ENCODE results near the gene HTR6. TPM values are rescaled to one million over a fixed set of nuclear protein-coding genes. Genes with fewer than 3 reads are reported as not detected.
"Not testable (repeated sequence)": the region's sequence is repeated elsewhere in the genome, so short reads cannot be mapped to it uniquely, and the experiment has no call there.

Gene HTR6
- total RNA-seq, 1 experiment from 2014 or later = not detected

DNA sequence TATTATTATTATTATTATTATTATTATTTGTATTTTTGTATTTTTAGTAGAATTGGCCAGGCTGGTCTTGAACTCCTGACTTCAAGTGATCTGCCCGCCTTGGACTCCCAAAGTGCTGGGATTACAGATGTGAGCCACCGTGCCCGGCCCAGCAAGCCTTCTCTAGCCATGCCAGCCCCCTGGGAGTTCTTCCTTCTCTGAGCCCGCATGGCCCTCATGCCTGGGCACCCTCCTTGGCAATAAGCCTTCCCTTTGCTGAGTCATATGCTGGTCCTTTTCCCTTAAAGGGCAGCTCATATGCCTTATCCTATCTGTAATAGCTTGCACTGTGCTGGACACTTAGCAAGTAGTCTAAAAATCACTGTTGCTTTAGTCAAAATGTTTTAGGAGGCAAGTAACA lies 29.0 kb upstream of the HTR6 start:
- in situ Hi-C loops (cut with HindIII; ENCODE audit: low pct_unique_long_range_greater_than_20kb, low sequenced_read_pairs) = no loop called here
- DNase-seq (ENCODE audit: low read depth) = no peak

DNA sequence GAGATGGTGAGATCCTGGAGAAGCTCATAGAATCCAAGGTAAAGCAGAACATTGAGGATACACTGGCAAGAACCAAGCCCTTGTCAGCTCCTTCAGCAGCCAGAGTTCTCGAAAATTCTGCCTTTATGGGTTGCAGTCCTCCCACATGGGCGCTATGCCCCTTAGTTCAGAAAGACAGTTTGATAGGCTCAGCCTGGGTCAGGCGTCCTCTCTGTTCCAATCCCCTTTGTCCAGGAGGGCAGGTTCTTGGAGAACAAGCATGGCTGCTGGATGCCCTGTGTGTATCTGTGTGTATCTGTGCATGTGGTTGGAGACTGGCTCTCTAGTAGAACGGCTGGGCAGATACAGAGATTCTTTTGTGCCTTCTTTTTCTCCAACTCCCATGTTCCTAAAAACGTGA lies 28.6 kb upstream of the HTR6 start:
- no peak for DNase-seq (ENCODE audit: low read depth)
- in situ Hi-C loops (cut with HindIII; ENCODE audit: low pct_unique_long_range_greater_than_20kb, low sequenced_read_pairs) = no loop called here

DNA sequence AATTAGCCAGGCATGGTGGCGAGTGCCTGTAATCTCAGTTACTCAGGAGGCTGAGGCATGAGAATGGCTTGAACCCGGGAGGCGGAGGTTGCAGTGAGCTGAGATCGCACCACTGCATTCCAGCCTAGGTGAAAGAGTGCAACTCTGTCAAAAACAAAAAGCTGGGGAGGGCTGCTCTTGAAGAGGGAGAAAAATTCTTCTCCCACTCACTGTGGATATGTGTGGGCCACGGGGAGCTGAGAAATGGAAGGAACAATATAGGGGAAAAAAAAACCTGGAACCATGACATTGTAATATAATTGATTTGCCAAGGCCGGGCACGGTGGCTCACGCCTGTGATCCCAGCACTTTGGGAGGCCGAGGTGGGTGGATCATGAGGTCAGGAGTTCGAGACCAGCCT lies 27.9 kb upstream of the HTR6 start:
- in situ Hi-C loops (cut with HindIII; ENCODE audit: low pct_unique_long_range_greater_than_20kb, low sequenced_read_pairs); DNase-seq (ENCODE audit: low read depth): not testable (repeated sequence)

DNA sequence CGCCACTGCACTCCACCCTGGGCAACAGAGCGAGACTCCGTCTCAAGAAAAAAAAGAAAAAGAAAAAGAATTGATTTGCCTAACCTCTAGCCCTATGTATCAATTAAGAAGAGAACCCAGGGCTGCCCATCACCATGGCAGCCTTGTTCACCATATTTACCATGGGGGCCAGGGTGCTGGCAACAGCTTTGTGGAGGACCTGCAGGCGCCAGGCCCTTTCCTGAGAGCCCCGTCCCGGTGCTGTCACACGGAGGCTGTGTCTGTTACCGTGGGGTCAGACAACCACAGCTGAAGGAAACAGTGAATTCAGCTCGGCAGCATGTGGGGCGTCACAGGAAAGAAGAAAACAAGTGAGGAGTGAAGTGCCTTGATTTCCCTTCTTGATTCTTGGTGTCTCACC lies 27.1 kb upstream of the HTR6 start:
- in situ Hi-C loops (cut with HindIII; ENCODE audit: low pct_unique_long_range_greater_than_20kb, low sequenced_read_pairs) = no loop called here
- no peak for DNase-seq (ENCODE audit: low read depth)

DNA sequence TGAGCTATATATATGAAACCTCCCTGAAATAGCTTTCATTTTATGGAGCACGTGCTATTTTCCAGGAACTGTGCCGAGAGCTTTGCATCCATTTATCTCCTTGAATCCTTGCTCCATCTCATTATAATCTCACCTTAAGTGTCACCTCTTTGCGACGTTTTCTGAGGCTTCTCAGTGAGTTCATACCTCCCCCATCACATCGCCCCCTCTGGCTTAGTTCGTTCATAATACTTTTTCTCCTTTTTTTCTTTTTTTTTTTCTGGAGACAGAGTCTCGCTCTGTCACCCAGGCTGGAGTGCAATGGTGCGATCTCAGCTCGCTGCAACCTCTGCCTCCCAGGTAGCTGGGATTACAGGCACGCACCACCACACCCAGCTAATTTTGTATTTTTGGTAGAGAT lies 25.4 kb upstream of the HTR6 start:
- DNase-seq (ENCODE audit: low read depth); in situ Hi-C loops (cut with HindIII; ENCODE audit: low pct_unique_long_range_greater_than_20kb, low sequenced_read_pairs): not testable (repeated sequence)

DNA sequence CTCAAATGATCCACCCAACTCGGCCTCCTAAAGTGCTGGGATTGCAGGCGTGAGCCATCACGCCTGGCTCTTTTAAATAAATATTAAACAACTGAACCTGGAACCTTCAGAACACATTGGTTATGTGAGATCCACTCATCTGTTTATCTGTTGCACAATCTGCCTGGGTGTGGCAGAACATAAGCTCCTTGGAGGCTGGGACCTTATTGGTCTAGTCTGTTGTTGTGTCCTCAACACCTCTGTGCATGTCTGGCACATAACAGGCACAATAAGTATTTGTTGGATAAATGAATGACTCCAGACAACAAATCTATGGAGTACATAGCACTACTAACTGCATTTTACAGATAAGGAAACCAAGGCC lies 24.7 kb upstream of the HTR6 start:
- peak; percentile 36 for DNase-seq (ENCODE audit: low read depth)
- in situ Hi-C loops (cut with HindIII; ENCODE audit: low pct_unique_long_range_greater_than_20kb, low sequenced_read_pairs) = no loop called here

DNA sequence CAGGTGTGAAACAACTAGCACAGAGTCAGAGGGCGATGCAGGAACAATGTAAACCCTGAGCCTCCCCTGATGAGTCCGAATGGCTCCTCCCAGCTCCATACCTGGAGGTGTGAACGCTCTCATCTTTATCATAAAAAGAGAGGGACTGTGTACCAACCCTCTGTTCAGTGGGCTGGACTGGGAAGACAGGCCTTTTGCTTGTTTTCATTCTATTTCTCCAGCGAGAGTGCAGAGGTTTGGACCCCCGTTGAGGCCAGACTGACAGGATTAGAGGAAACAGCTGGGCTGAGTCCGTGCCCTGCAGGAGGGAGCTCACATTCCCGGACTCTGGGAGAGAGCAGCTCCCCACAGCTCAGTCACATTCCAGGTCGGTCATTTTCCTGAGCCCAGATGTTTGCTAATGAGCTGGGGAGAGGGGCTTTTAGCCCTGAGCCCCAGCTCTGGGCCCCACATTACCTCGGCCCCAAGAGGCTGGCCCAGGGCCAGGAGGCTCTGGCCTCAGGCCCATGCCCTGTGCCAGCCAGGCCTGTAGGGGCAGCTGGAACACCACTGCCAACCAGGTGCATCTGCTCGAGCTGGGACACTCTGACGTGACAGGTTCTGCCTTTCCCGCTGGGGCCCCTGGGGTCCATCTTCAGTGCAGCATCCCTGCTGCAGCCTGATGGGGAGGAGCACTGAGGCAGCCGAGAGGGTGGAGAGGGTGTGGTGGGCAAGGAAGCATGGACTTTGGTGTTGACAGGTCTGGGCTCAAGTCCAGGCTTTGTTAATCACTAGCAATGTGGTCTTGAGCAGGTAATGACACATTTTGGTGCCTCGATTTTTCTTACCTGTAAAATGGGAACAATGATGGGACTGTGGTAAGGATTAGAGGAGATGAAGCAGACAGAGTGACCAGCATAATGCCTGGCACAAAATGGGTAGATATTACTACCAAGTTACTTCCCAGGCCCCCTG lies 24.0 kb upstream of the HTR6 start:
- peak; percentile 56 for DNase-seq (ENCODE audit: low read depth)

DNA sequence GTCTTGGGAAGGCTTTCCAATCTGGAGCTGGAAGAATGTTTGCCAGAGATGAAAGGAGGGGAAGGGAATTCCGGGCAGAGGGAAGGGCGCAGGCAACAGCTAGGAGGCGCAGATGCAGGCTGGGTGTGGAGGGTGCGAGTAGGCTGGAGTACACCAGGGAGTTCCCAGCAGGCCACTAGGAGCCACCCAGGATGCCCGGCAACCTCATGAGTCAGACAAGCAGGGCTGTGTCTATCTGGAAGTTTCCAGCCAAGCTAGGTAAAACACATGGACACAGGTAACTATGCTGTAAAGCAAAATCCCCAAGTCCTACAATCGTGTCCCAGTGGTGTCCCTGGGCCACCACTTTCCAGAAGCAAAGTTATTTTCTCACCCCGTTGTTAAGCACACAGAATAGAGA lies 21.6 kb upstream of the HTR6 start:
- DNase-seq (ENCODE audit: low read depth) = peak; percentile 66
- in situ Hi-C loops (cut with HindIII; ENCODE audit: low pct_unique_long_range_greater_than_20kb, low sequenced_read_pairs) = no loop called here

More for the DNA sequence above, 24.0 kb upstream of the HTR6 start:
- in situ Hi-C loops (cut with HindIII; ENCODE audit: low pct_unique_long_range_greater_than_20kb, low sequenced_read_pairs) = no loop called here

DNA sequence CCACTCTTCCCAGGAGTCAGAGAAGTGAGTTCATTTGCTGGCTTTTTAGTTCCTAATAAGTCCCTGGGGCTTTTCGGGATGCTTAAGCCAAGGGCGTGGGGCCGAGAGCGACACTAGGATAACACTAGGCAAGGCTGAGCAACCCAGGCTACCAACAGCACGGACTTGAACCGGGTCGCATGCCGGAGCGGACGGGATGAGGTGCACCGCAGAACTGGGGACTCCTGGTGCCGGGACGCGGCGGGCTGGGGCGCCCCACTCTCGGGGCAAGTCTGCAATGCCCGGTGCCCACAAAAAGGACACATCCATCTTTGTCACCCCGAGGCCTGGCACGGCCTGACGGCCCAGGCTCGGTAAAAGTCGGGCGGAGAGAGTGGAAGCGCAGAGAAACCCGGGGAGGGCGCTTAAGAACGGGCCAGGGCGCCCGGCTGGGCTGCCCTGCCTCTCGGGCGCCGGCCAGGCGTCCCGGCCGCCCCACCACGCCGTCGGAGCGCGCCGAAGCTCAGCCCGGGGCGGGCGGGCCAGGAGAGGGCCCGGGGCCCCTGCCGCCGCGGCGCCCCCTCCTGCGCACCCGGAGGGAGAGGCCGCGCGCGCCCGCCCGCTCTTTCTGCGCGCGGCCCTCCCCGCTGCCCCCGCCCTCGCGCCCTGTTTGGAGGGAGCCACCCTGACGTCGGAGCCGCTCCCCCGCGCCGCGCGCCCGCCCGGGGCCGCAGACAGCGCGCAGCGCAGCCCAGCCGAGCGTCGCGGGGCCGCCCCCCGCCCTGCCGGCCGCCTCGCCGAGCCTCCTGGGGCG lies 20.9 kb upstream of the HTR6 start, which contains the start of gene NBL1:
Gene NBL1, plus strand, starts transcription at position 710 of the 793 bp plus-strand sequence. CDS start 10,720 bp downstream, outside the sequence.
- peak; percentile 63 for DNase-seq (ENCODE audit: low read depth)
- in situ Hi-C loops (cut with HindIII; ENCODE audit: low pct_unique_long_range_greater_than_20kb, low sequenced_read_pairs) = no loop called here

DNA sequence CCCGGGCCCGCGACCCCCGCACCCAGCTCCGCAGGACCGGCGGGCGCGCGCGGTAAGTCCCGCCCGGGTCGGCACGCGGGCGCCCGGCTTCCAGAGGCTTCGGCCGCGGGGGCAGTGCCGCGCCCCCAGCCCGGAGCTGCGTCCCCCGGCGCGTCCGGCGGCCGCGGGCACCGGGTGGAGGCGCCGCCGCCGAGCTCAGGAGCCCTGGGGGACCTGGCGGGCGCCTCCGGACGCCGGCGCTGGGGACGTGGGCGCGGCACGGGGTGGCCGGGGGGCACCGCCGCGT lies 20.3 kb upstream of the HTR6 start:
- DNase-seq (ENCODE audit: low read depth) = no peak
- in situ Hi-C loops (cut with HindIII; ENCODE audit: low pct_unique_long_range_greater_than_20kb, low sequenced_read_pairs) = no loop called here

DNA sequence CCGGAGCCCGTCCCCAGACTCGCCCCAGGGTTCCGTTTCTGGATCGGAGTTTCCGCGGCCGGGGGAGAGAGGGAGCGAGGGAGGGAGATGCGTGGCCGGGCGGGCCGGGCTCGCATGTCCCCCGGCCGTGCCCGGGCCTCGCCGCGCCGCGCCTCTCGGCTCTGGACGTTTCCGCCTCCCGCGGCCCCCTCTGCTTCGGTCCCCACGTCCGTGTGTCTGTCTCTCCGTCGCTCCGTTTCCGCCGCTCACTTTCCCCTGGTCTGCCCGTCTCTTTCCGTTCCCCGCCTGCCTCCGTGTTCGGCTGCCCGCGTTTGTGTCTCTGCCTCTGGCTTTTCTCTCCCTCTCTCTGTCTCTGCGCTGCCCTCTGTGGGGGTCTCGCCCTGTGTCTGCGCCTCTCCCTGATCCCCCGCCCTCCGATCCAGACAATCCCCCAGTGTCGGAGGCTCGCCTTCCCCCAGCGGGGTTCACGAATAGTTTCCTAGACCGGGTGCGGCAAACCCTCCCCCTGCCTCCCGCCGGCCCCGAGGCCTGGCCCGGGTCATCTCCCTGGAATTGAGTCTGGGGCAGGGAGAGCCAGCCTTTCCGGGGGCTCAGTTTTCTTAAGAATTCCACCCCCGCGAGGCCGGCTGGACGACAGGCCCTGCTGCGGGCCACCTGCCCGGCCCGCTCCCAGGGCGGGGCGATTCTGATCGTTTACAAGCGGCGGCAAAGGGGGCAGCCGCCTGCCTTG lies 19.8 kb upstream of the HTR6 start:
- DNase-seq (ENCODE audit: low read depth) = peak; percentile 34
- in situ Hi-C loops (cut with HindIII; ENCODE audit: low pct_unique_long_range_greater_than_20kb, low sequenced_read_pairs) = no loop called here

DNA sequence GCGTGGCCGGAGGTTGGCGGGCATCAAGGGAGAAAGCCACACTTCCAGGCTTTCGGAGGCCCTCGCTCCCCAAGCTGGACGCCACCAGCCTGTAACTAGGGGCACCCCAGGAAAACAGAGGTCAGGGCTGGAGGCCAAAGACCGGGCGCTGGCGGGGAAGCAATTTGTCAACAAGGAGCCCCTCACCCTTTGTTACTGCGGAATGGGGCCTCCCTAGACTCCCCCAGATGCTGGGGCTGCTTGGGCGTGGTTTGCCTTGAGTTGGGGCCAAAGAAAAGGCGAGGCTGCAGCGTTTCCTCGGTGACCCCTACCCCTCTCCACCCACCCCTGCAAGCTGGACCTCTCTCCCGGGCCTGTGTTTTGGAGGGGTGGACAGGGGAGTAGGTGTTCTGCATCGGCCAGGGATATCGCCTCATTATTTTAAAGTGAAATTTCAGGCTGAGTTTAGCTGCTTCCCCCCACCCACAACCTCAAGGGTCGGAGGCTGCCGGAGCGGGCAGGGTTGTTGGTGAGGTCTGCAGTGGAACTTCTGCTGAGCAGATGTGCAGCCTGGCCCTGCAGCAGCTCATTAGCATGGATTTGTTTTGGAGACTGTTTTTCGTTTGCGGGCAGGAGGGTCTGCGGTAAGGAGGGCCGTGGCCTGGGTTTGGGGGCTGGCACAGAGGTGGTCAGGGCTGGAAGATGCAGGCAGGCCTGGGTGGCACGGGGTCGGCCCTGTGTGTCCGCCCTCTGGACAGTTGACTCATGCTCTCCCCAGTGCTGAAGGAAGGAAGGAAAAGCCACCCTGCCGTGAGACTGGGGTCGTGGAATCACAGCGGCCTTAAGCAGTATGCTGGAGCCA lies 19.0 kb upstream of the HTR6 start:
- DNase-seq (ENCODE audit: low read depth) = no peak
- in situ Hi-C loops (cut with HindIII; ENCODE audit: low pct_unique_long_range_greater_than_20kb, low sequenced_read_pairs) = no loop called here

DNA sequence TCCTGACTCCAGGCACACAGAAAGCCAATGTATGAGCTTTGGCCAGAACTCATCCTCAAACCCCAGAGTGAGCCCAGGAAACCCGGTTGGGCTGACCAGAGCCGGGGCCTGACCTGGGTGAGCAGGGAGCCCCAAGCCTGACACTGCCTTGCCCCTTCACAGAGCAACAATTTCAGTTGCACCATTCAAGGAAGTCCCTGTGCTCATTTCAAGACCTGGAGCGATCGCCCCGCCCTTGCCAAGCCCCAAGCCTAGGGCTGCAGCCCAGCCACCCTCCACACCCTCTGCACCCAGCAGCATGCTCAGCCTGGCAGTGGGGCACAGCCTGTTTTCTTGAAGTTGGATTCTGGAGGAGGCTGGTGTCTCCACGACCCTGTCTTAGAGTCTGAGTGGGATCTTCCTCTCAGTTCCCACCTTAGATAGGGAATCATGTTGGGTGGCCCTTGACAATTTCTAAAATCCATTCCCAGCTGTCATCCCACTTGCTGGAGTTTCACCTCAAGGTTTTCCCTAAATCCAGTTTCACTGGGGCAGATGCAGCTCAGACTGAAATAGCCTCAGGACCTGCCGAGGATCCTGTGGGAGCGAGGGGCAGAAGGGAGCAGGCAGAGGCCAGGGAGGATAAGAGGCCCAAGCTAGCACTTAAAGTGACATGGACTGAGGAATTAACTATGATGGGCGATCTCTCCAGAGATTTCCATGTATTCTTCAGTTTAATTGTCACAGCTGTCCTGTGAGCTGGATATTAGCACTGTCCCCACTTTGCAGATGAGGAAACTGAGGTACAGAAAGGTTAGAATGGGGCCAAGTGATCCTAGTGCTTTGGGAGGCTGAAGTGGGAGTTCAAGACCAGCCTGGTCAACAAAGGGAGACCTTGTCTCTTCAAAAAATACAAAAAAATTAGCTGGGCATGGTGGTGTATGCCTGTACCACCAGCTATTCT lies 18.0 kb upstream of the HTR6 start:
- in situ Hi-C loops (cut with HindIII; ENCODE audit: low pct_unique_long_range_greater_than_20kb, low sequenced_read_pairs) = no loop called here
- DNase-seq (ENCODE audit: low read depth) = no peak

DNA sequence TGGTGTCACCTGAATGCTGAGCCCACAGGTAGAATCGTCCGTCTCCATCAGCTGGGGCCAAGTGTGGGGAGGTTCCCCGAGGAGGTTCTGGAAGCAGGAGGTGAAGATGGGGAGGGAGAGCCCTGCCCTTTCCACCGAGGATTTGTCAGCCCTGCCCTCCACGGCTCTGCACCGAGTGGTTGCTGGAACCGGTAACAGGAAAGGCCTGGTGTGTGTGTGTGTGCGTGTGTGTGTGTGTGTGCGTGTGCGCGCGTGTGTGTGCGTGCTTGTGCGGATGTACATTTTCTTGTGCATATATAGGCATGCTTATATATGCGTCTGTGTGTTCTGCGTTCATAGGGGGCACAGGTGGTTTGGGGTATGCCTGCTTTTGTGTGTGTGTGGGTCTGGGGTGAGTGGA lies 17.0 kb upstream of the HTR6 start:
- in situ Hi-C loops (cut with HindIII; ENCODE audit: low pct_unique_long_range_greater_than_20kb, low sequenced_read_pairs) = no loop called here
- no peak for DNase-seq (ENCODE audit: low read depth)

DNA sequence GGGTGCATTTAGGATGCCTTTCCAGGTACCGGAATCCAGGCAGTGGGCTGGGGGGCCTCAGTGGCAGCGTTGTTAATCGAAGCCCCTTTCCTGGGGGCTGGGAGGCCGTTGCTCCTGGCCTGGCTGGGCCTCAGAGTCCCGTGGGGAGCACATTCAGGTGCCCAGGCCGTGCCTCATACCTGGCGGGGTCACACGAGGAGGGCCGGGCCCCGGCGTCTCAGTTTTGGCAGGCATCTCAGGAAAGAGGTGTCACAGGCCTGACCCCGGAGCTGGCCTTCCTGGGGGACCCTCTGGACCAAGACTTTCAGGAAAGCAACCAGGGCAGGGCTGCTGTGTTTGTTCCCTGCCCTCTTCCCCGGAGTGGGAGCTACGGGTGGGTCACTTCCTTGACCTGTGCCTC lies 16.4 kb upstream of the HTR6 start:
- in situ Hi-C loops (cut with HindIII; ENCODE audit: low pct_unique_long_range_greater_than_20kb, low sequenced_read_pairs) = no loop called here
- no peak for DNase-seq (ENCODE audit: low read depth)

DNA sequence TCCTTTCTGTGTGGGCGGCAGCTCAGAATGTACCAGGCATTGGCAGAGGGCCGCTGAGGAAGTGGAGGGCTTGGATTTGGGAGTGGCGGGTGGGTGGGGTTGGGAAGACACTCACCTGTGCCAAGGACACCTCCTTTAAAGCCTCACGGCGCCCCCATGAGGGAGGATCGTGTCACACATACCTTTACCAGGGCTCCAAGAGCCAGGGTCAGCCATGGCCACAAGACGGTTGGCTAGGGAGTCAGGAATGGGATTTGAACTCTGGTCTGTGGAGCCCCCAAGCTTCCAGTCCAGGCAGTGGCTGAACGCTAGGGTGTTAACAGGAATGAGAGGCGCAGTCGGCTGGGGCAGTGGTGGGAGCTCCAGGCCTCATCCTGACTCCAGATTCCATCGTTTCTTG lies 16.0 kb upstream of the HTR6 start:
- DNase-seq (ENCODE audit: low read depth) = no peak
- in situ Hi-C loops (cut with HindIII; ENCODE audit: low pct_unique_long_range_greater_than_20kb, low sequenced_read_pairs) = no loop called here

Measured in Caki2 (cell line).